HEK293 (cell line): Measurements from ENCODE around the gene POLR1G.

Experiments
- SP3 ChIP-seq: fragments of 450-650 bp; formaldehyde crosslinking; IDR thresholded peaks from 2 replicates; pipeline ENCODE4 v1.5.1; 2016; ENCODE audit warnings: missing biosample characterization, missing genetic modification characterization
- ZNF701 ChIP-seq: fragments of 450-650 bp; formaldehyde crosslinking; IDR thresholded peaks from 2 replicates; pipeline ENCODE4 v1.5.1; 2016; ENCODE audit warnings: missing biosample characterization, missing genetic modification characterization
- TF ChIP-seq, protein P1 (sequence below): fragments of 450-650 bp; formaldehyde crosslinking; IDR thresholded peaks from 2 replicates; pipeline ENCODE4 v1.5.1; 2016; ENCODE audit warnings: missing biosample characterization, missing genetic modification characterization
- TF ChIP-seq, protein P2 (sequence below): fragments of 450-650 bp; formaldehyde crosslinking; IDR thresholded peaks from 2 replicates; pipeline ENCODE4 v1.5.1; 2016; ENCODE audit warnings: missing biosample characterization, missing genetic modification characterization

DNA sequence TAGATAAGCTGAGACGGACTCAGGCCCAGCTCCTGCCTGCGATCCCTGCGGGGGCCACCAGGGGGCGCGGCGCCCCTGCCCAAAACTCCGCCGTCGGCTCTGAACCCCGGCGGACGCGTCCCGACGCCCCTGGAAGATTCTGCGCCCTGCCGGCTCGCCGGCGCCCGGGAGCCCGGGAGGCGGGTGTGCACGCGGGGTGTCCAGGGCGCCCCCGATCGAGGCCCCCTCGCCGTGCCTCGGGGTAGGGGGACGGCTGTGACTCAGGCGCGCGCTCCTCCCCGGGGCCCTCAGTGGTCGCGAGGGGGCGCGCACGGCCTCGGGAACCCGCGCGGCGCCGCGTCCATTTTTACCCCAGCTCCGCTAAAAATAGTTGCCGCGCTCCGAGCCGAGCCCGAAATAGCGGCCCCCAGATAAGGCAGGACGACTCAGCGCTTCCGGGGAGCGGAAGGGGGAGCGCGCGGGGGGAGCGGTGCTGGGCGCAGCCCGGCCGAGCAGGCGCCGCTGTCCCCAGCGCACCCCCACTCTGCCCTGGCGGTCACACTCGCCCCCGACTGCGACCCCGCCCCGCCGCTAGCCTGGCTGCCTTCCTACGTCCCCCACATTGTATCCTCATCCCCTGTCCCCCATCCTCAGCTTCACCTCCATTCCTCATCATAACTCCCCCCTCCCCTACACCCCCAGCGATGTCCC, 33.3 kb downstream of the POLR1G start:
- TF ChIP-seq, protein P1, sequence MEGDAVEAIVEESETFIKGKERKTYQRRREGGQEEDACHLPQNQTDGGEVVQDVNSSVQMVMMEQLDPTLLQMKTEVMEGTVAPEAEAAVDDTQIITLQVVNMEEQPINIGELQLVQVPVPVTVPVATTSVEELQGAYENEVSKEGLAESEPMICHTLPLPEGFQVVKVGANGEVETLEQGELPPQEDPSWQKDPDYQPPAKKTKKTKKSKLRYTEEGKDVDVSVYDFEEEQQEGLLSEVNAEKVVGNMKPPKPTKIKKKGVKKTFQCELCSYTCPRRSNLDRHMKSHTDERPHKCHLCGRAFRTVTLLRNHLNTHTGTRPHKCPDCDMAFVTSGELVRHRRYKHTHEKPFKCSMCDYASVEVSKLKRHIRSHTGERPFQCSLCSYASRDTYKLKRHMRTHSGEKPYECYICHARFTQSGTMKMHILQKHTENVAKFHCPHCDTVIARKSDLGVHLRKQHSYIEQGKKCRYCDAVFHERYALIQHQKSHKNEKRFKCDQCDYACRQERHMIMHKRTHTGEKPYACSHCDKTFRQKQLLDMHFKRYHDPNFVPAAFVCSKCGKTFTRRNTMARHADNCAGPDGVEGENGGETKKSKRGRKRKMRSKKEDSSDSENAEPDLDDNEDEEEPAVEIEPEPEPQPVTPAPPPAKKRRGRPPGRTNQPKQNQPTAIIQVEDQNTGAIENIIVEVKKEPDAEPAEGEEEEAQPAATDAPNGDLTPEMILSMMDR (tag by site-specific recombination) = peak; percentile 67
- TF ChIP-seq ZNF701 (tag by site-specific recombination) = no peak
- TF ChIP-seq, protein P2, sequence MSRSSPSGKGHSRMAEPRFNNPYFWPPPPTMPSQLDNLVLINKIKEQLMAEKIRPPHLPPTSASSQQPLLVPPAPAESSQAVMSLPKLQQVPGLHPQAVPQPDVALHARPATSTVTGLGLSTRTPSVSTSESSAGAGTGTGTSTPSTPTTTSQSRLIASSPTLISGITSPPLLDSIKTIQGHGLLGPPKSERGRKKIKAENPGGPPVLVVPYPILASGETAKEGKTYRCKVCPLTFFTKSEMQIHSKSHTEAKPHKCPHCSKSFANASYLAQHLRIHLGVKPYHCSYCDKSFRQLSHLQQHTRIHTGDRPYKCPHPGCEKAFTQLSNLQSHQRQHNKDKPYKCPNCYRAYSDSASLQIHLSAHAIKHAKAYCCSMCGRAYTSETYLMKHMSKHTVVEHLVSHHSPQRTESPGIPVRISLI (tag by site-specific recombination) = no peak
- no peak for TF ChIP-seq SP3 (tag by site-specific recombination)
